HEK293 (cell line): ENCODE data around the gene NT5DC3.

Experiments used
- CTCF ChIP-seq: fragments of 450-650 bp; formaldehyde crosslinking; IDR thresholded peaks from 2 replicates; pipeline ENCODE4 v1.5.1; 2016; ENCODE audit warnings: missing biosample characterization, missing genetic modification characterization
- HOXD13 ChIP-seq: sonication (generic); formaldehyde crosslinking; IDR thresholded peaks from 2 replicates; pipeline ENCODE4 v1.8.0; 2022; ENCODE audit warnings: missing genetic modification reagents, borderline replicate concordance
- PRDM2 ChIP-seq: fragments of 450-650 bp; formaldehyde crosslinking; IDR thresholded peaks from 2 replicates; pipeline ENCODE4 v1.5.1; 2016; ENCODE audit warnings: missing biosample characterization, missing genetic modification characterization, borderline replicate concordance
- ZNF580 ChIP-seq: fragments of 450-650 bp; formaldehyde crosslinking; IDR thresholded peaks from 2 replicates; pipeline ENCODE4 v1.5.1; 2016; ENCODE audit warnings: missing biosample characterization, missing genetic modification characterization

GRCh38 chr12:103848917-103849491 is 8.0 kb upstream of the NT5DC3 start:
- TF ChIP-seq PRDM2 (tag by site-specific recombination) (no peak), CTCF (tag by site-specific recombination) (no peak), ZNF580 (tag by site-specific recombination) (no peak), HOXD13 (CRISPR knock-in tag) (no peak)
